ENCODE measurements around the gene ACSM4. TPM values are rescaled to one million over a fixed set of nuclear protein-coding genes. Genes with fewer than 3 reads are reported as not detected.

Gene ACSM4
- total and polyA plus RNA-seq, 9 of the 15 experiments (the other 6 are each of a cell fraction or from before 2014, with no cell fraction given), result not detected

- TF ChIP-seq, protein P1, sequence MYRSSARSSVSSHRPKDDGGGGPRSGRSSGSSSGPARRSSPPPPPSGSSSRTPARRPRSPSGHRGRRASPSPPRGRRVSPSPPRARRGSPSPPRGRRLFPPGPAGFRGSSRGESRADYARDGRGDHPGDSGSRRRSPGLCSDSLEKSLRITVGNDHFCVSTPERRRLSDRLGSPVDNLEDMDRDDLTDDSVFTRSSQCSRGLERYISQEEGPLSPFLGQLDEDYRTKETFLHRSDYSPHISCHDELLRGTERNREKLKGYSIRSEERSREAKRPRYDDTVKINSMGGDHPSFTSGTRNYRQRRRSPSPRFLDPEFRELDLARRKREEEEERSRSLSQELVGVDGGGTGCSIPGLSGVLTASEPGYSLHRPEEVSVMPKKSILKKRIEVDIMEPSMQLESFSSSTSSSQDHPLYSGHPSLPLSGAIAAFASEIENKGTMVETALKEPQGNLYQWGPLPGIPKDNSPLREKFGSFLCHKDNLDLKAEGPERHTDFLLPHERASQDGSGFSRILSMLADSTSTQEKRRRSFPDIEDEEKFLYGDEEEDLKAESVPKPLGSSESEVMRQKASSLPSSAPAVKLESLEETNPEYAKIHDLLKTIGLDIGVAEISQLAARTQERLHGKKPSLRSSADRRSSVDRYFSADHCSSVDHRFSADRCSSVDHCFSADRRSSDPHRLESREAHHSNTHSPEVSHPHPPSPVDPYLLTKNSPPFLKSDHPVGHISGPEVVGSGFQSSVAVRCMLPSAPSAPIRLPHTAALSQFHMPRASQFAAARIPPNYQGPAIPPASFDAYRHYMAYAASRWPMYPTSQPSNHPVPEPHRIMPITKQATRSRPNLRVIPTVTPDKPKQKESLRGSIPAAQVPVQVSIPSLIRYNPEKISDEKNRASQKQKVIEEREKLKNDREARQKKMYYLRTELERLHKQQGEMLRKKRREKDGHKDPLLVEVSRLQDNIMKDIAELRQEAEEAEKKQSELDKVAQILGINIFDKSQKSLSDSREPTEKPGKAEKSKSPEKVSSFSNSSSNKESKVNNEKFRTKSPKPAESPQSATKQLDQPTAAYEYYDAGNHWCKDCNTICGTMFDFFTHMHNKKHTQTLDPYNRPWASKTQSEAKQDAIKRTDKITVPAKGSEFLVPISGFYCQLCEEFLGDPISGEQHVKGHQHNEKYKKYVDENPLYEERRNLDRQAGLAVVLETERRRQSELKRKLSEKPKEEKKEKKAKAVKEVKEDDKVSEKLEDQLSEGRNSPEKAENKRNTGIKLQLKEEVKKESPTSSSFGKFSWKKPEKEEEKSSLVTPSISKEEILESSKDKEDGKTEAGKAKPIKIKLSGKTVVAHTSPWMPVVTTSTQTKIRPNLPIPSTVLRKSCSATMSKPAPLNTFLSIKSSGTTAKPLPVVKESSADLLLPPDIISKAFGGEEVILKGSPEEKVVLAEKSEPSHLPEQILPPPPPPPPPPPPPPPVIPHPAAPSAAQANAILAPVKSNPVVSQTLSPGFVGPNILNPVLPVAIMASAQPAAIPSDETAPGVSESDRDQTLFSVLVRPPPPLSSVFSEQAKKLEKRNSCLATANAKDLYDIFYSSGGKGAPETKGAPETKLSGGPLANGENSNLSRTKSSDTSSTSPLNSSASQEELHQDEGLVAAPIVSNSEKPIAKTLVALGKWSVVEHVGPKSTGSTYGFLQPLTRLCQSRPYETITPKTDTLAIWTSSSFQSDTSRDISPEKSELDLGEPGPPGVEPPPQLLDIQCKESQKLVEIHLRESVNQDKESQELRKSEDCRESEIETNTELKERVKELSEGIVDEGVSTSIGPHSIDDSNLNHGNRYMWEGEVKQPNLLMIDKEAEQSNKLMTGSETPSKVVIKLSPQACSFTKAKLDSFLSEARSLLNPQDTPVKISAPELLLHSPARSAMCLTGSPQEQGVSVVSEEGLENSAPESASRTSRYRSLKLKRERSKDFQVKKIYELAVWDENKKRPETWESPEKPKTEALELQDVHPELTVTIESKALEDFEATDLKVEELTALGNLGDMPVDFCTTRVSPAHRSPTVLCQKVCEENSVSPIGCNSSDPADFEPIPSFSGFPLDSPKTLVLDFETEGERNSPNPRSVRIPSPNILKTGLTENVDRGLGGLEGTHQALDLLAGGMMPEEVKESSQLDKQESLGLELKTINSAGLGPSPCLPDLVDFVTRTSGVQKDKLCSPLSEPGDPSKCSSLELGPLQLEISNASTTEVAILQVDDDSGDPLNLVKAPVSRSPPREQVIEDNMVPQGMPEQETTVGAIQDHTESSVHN (IDR thresholded peaks at IDR 0.05; ENCODE audit: borderline replicate concordance in 1 of 2, low read depth in 1 of 2), result no peak
- TF ChIP-seq ZBTB49 (CRISPR knock-in tag; IDR thresholded peaks at IDR 0.05; ENCODE audit: borderline replicate concordance) (no peak), ZNF197 (CRISPR knock-in tag; IDR thresholded peaks at IDR 0.05; ENCODE audit: low read depth) (no peak), TARDBP (IDR thresholded peaks at IDR 0.05) (no peak), ZNF561 (CRISPR knock-in tag; conservative IDR thresholded peaks at IDR 0.05) (no peak)
- TF ChIP-seq, protein P2, sequence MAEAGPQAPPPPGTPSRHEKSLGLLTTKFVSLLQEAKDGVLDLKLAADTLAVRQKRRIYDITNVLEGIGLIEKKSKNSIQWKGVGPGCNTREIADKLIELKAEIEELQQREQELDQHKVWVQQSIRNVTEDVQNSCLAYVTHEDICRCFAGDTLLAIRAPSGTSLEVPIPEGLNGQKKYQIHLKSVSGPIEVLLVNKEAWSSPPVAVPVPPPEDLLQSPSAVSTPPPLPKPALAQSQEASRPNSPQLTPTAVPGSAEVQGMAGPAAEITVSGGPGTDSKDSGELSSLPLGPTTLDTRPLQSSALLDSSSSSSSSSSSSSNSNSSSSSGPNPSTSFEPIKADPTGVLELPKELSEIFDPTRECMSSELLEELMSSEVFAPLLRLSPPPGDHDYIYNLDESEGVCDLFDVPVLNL (CRISPR knock-in tag; IDR thresholded peaks at IDR 0.05; ENCODE audit: low read depth), result no peak
Measured at GRCh38 chr12:7346551-7347225, 42.8 kb downstream of the ACSM4 start (continued).
